ENCODE data around the gene IRF2. TPM values are rescaled to one million over a fixed set of nuclear protein-coding genes. Genes with fewer than 3 reads are reported as not detected.

Gene IRF2
- total and polyA plus RNA-seq, 2 donors (not counting 1 experiment from before 2014, with no cell fraction given) = 67.8 to 68.2 TPM

GRCh38 chr4:184345573-184345922 lies 128.8 kb downstream of the IRF2 start:
- H3K9ac ChIP-seq (ENCODE audit: low read length) = no peak overlapping the region
- no peak overlapping the region for H2AFZ ChIP-seq (ENCODE audit: insufficient read depth, low read depth, low read length, poor library complexity, severe bottlenecking)
- Mint-ChIP-seq H3K4me3 (peak overlapping the region; percentile 20), H3K4me1 (peaks cover 82% of the 10 kb centered on the region), H3K9me3 (ENCODE audit: insufficient read depth) (no peaks in the 10 kb centered on the region), H3K27ac (peak overlapping the region; percentile 43), H3K27me3 (no peaks in the 10 kb centered on the region)
- WGBS (ENCODE audit: insufficient coverage) = 69% methylated on average over 3 of the region's 3 CpGs
- H3K9me3 ChIP-seq (ENCODE audit: control extremely low read depth in 1 of 3, control insufficient read depth in 2 of 3, insufficient read depth in 1 of 3, low read length in 2 of 3) = peaks cover 0 to 4% (median 0%) of the 10 kb centered on the region in 3 donors
- H3K27me3 ChIP-seq (replicated peaks in 1 of 4; ENCODE audit: control extremely low read depth in 1 of 4, control insufficient read depth in 3 of 4, insufficient read depth in 4 of 4, low read length in 3 of 4) = no peaks in the 10 kb centered on the region
- intact Hi-C loops (cut with micrococcal nuclease) = loop anchor here (2.0 to 5.0 kb wide), 3 partner anchors 17 to 107 kb away; no protein-coding TSS in a partner anchor
- H3K4me2 ChIP-seq (replicated peaks; ENCODE audit: low read depth, low read length, poor library complexity, severe bottlenecking) = peak overlapping the region; percentile 79
- H3K4me3 ChIP-seq (ENCODE audit: control extremely low read depth in 1 of 5, extremely low read depth in 1 of 5, insufficient read depth in 1 of 5, low read depth in 2 of 5, low read length in 4 of 5) = no peak overlapping the region
- ATAC-seq (ENCODE audit: low read depth) (no peak), DNase-seq (no peak)
- H3K27ac ChIP-seq (ENCODE audit: low read length in 2 of 2) = peak overlapping the region; percentile 48 to 58
- H4K20me1 ChIP-seq (ENCODE audit: control insufficient read depth, insufficient read depth, low read length, poor library complexity, severe bottlenecking) = no peaks in the 10 kb centered on the region
- ChIA-PET CTCF (interaction anchor here (0.6 to 2.9 kb wide), 2 partner anchors 17 to 636 kb away, joined by 3 to 13 read pairs; no protein-coding TSS in a partner anchor), POLR2A (interaction anchor here (0.6 kb wide), 1 partner anchor 78 kb away, joined by 3 read pairs; no protein-coding TSS in a partner anchor)
- H3K4me1 ChIP-seq (ENCODE audit: control insufficient read depth in 2 of 2, insufficient read depth in 2 of 2, low read length in 2 of 2) = peaks cover 79 to 85% of the 10 kb centered on the region in 2 donors
- peaks cover 10% of the 10 kb centered on the region for H3K79me2 ChIP-seq (ENCODE audit: control insufficient read depth, insufficient read depth, low read length)
- TF ChIP-seq, protein P1, sequence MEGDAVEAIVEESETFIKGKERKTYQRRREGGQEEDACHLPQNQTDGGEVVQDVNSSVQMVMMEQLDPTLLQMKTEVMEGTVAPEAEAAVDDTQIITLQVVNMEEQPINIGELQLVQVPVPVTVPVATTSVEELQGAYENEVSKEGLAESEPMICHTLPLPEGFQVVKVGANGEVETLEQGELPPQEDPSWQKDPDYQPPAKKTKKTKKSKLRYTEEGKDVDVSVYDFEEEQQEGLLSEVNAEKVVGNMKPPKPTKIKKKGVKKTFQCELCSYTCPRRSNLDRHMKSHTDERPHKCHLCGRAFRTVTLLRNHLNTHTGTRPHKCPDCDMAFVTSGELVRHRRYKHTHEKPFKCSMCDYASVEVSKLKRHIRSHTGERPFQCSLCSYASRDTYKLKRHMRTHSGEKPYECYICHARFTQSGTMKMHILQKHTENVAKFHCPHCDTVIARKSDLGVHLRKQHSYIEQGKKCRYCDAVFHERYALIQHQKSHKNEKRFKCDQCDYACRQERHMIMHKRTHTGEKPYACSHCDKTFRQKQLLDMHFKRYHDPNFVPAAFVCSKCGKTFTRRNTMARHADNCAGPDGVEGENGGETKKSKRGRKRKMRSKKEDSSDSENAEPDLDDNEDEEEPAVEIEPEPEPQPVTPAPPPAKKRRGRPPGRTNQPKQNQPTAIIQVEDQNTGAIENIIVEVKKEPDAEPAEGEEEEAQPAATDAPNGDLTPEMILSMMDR (IDR thresholded peaks at IDR 0.05) = no peak
- TF ChIP-seq EZH2 (IDR thresholded peaks at IDR 0.05; ENCODE audit: borderline replicate concordance, insufficient read depth, low read depth, low read length, poor library complexity, severe bottlenecking) = no peak
- no peaks in the 10 kb centered on the region for H3K36me3 ChIP-seq (replicated peaks in 1 of 2; ENCODE audit: control extremely low read depth in 1 of 2, control insufficient read depth in 1 of 2, extremely low read depth in 1 of 2, insufficient read depth in 2 of 2, low read length in 1 of 2)

DNA sequence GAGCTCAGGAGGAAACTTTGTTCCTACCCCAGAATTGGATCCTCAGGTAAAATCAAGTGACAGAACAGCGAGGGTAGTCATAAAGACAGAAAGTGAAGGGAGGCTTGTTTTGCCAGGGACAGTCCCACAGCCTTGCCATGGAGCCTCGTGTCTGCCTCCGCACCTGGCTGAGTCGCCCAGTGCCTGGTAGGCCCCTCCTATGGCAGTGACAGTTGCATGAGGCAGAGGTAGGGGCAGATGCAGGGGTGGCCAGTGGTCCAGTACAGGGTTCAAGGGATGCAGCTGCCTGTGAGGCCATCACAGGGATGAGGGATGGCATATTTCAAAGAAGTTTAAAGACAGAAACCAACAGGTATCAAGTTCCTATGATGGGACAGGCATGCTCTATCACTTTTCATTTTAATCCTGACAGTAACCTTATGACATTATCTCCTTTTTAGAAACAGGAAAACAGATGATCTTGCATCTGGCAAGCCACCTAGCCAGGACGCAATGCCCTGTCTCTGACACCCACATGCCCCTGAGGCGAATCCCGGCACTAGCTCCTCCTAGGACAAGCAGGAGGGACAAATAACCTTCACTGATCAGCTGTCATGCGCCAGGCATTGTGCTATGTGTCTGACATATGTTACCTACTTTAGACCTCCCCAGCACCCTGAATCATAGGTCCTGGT lies 129.3 kb downstream of the IRF2 start:
- Histone ChIP-seq H3K27me3 (replicated peaks in 1 of 4; ENCODE audit: control extremely low read depth in 1 of 4, control insufficient read depth in 3 of 4, insufficient read depth in 4 of 4, low read length in 3 of 4) (no peaks in the 10 kb centered on the region), H3K9ac (ENCODE audit: low read length) (no peak overlapping the region), H3K9me3 (ENCODE audit: control extremely low read depth in 1 of 3, control insufficient read depth in 2 of 3, insufficient read depth in 1 of 3, low read length in 2 of 3) (no peaks in the 10 kb centered on the region), H2AFZ (ENCODE audit: insufficient read depth, low read depth, low read length, poor library complexity, severe bottlenecking) (peak overlapping the region; percentile 31), H3K4me3 (ENCODE audit: control extremely low read depth in 1 of 5, extremely low read depth in 1 of 5, insufficient read depth in 1 of 5, low read depth in 2 of 5, low read length in 4 of 5) (no peak overlapping the region), H3K36me3 (replicated peaks in 1 of 2; ENCODE audit: control extremely low read depth in 1 of 2, control insufficient read depth in 1 of 2, extremely low read depth in 1 of 2, insufficient read depth in 2 of 2, low read length in 1 of 2) (no peaks in the 10 kb centered on the region), H3K79me2 (ENCODE audit: control insufficient read depth, insufficient read depth, low read length) (peaks cover 10% of the 10 kb centered on the region), H3K27ac (ENCODE audit: low read length in 2 of 2) (peak overlapping the region; percentile 48 to 58), H3K4me2 (replicated peaks; ENCODE audit: low read depth, low read length, poor library complexity, severe bottlenecking) (peak overlapping the region; percentile 79), H4K20me1 (ENCODE audit: control insufficient read depth, insufficient read depth, low read length, poor library complexity, severe bottlenecking) (no peaks in the 10 kb centered on the region), H3K4me1 (ENCODE audit: control insufficient read depth in 2 of 2, insufficient read depth in 2 of 2, low read length in 2 of 2) (peaks cover 79 to 85% of the 10 kb centered on the region in 2 donors)
- TF ChIP-seq EZH2 (IDR thresholded peaks at IDR 0.05; ENCODE audit: borderline replicate concordance, insufficient read depth, low read depth, low read length, poor library complexity, severe bottlenecking) = no peak
- TF ChIP-seq, protein P1 (IDR thresholded peaks at IDR 0.05) = no peak
- intact Hi-C loops (cut with micrococcal nuclease) = loop anchor here (2.0 to 5.0 kb wide), 3 partner anchors 16 to 107 kb away; no protein-coding TSS in a partner anchor
- H3K9me3 Mint-ChIP-seq (ENCODE audit: insufficient read depth) = no peaks in the 10 kb centered on the region
- no peaks in the 10 kb centered on the region for H3K27me3 Mint-ChIP-seq
- CTCF ChIA-PET = interaction anchor here (0.6 kb wide), 1 partner anchor 635 kb away, joined by 3 read pairs; no protein-coding TSS in a partner anchor
- H3K4me3 Mint-ChIP-seq = peak overlapping the region; percentile 92
- POLR2A ChIA-PET = interaction anchor here (0.6 kb wide), 1 partner anchor 78 kb away, joined by 3 read pairs; no protein-coding TSS in a partner anchor
- H3K27ac Mint-ChIP-seq = peak overlapping the region; percentile 87
- 51% methylated on average over 7 of the region's 8 CpGs for WGBS (ENCODE audit: insufficient coverage)
- peak; percentile 48 for DNase-seq
- peaks cover 82% of the 10 kb centered on the region for H3K4me1 Mint-ChIP-seq
- ATAC-seq (ENCODE audit: low read depth) = no peak
